ENCODE results near the gene IL23A.
"Not testable (repeated sequence)": the region's sequence is repeated elsewhere in the genome, so short reads cannot be mapped to it uniquely, and the experiment has no call there.

The IL23A gene

GRCh38 chr12:56326126-56326525 lies 12.6 kb upstream of the IL23A start:
- no peak for DNase-seq (ENCODE audit: low read depth in 2 of 2)

- DNase-seq (ENCODE audit: low read depth in 2 of 2), result no peak
Observed at GRCh38 chr12:56326533-56326932, 12.2 kb upstream of the IL23A start.

- DNase-seq (ENCODE audit: low read depth in 2 of 2), result no peak
Observed at GRCh38 chr12:56330936-56331490, 7.7 kb upstream of the IL23A start.

- DNase-seq (ENCODE audit: low read depth in 2 of 2), result no peak
Observed at GRCh38 chr12:56332512-56333196, 6.0 kb upstream of the IL23A start.

- DNase-seq (ENCODE audit: low read depth in 2 of 2), result no peak
Observed at GRCh38 chr12:56333197-56333678, 5.4 kb upstream of the IL23A start.

- DNase-seq (ENCODE audit: low read depth in 2 of 2), result peak; percentile 87 to 90
Observed at GRCh38 chr12:56333679-56334489, 4.8 kb upstream of the IL23A start, which contains the start of gene PAN2. TSS of gene PAN2 (minus strand) at chr12:56334000. CDS start at chr12:56333094, 906 bp downstream.

GRCh38 chr12:56334490-56334793 lies 4.2 kb upstream of the IL23A start:
- DNase-seq (ENCODE audit: low read depth in 2 of 2), result no peak

GRCh38 chr12:56335527-56335926 lies 3.2 kb upstream of the IL23A start:
- DNase-seq (ENCODE audit: low read depth in 2 of 2), result not testable (repeated sequence)

- no peak for DNase-seq (ENCODE audit: low read depth in 2 of 2)
Observed at GRCh38 chr12:56336361-56337167, 2.1 kb upstream of the IL23A start.

- DNase-seq (ENCODE audit: low read depth in 2 of 2), result no peak
Observed at GRCh38 chr12:56337753-56338251, 882 bp upstream of the IL23A start.

GRCh38 chr12:56339158-56339422 lies 406 bp downstream of the IL23A start:
- no peak for DNase-seq (ENCODE audit: low read depth in 2 of 2)

- DNase-seq (ENCODE audit: low read depth in 2 of 2), result no peak
Observed at GRCh38 chr12:56341616-56342015, 2.9 kb downstream of the IL23A start.

- not testable (repeated sequence) for DNase-seq (ENCODE audit: low read depth in 2 of 2)
Observed at GRCh38 chr12:56342290-56342689, 3.6 kb downstream of the IL23A start.

- no peak for DNase-seq (ENCODE audit: low read depth in 2 of 2)
Observed at GRCh38 chr12:56346675-56347074, 8.0 kb downstream of the IL23A start.

- not testable (repeated sequence) for DNase-seq (ENCODE audit: low read depth in 2 of 2)
Observed at GRCh38 chr12:56347255-56347654, 8.6 kb downstream of the IL23A start.

GRCh38 chr12:56348776-56349175 lies 10.1 kb downstream of the IL23A start:
- no peak for DNase-seq (ENCODE audit: low read depth in 2 of 2)

- DNase-seq (ENCODE audit: low read depth in 2 of 2), result no peak
Observed at GRCh38 chr12:56350662-56351061, 12.0 kb downstream of the IL23A start.

GRCh38 chr12:56351325-56351724 lies 12.6 kb downstream of the IL23A start:
- DNase-seq (ENCODE audit: low read depth in 2 of 2), result no peak

GRCh38 chr12:56358836-56359532 lies 20.3 kb downstream of the IL23A start:
- DNase-seq (ENCODE audit: low read depth in 2 of 2), result no peak

GRCh38 chr12:56359851-56360767 lies 21.4 kb downstream of the IL23A start, which contains the start of gene STAT2:
TSS of gene STAT2 (minus strand) at chr12:56360107. CDS start at chr12:56356571, 3,536 bp downstream.
- peak; percentile 97 to 99 for DNase-seq (ENCODE audit: low read depth in 2 of 2)

Measured in activated CD8-positive, alpha-beta memory T cell treated with anti-CD3 and anti-CD28 coated beads for 4 hours (primary cell).